ENCODE results near the gene RNU1-3.
A peak's percentile ranks its signal among the peaks of the same experiment; 100 is the strongest.
"Not testable (repeated sequence)": the region's sequence is repeated elsewhere in the genome, so short reads cannot be mapped to it uniquely, and the experiment has no call there.

Gene RNU1-3

GRCh38 chr1:16666502-16667413, at the start of gene RNU1-3:
Gene RNU1-3 (minus strand): TSS chr1:16666948.
- in situ Hi-C loops (cut with HindIII; ENCODE audit: low pct_ligation_motif_present, low sequenced_read_pairs); H3K36me3 ChIP-seq (replicated peaks); H3K27ac ChIP-seq: not testable (repeated sequence)

GRCh38 chr1:16713480-16713879, 46.7 kb upstream of the RNU1-3 start:
- H3K4me3 ChIP-seq (ENCODE audit: low read depth, low read length); DNase-seq; H3K36me3 ChIP-seq (replicated peaks); in situ Hi-C loops (cut with HindIII; ENCODE audit: low pct_ligation_motif_present, low sequenced_read_pairs); H3K27me3 ChIP-seq (replicated peaks); H3K27ac ChIP-seq: not testable (repeated sequence)

More at GRCh38 chr1:16666502-16667413, at the start of gene RNU1-3:
- not testable (repeated sequence) for H3K4me3 ChIP-seq (ENCODE audit: low read depth, low read length); DNase-seq; H3K27me3 ChIP-seq (replicated peaks)

- H3K36me3 ChIP-seq (replicated peaks); H3K4me3 ChIP-seq (ENCODE audit: low read depth, low read length); DNase-seq; H3K27me3 ChIP-seq (replicated peaks); in situ Hi-C loops (cut with HindIII; ENCODE audit: low pct_ligation_motif_present, low sequenced_read_pairs); H3K27ac ChIP-seq: not testable (repeated sequence)
Measured at GRCh38 chr1:16712984-16713383, 46.2 kb upstream of the RNU1-3 start.

DNA sequence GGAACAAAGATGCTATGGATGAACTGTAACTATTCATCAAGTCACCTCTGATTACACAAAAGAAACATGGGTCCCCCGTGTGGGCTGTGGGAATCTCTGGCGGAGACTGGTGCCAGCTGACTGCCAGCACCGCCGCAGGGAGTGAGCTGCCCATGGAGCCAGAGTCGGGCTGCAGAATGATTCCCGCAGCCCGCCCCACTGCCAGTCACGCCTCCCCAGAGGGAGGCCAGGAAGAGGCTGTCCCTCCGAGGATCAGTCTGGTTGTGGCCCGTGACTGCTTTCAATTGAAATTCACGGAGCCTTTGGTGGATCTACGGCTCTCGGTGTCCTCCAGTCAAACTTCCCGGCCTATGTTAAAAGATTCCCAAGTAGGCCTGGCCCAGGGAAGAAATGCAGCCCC, 45.8 kb upstream of the RNU1-3 start:
- in situ Hi-C loops (cut with HindIII; ENCODE audit: low pct_ligation_motif_present, low sequenced_read_pairs); H3K36me3 ChIP-seq (replicated peaks); H3K27me3 ChIP-seq (replicated peaks); H3K4me3 ChIP-seq (ENCODE audit: low read depth, low read length); DNase-seq; H3K27ac ChIP-seq: not testable (repeated sequence)

DNA sequence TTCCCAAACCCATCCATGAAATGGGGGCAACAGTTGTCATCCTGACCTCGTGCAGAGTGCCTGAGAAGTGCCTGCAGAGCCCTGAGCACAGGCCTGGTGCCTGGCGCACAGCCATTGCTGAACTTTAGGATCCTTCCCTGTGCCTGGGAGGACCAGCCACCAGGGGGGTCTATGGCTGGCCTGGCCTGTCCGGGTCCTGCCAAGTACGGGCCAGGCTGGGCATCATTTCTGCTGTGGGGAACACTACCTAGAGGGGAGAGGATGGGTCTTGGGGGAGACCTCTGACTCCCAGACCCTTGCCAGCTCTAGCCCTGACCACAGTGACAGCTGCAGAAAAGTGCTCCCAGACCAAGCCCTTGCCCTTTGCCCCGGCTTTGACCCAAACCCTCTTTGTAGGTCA, 45.4 kb upstream of the RNU1-3 start:
- peak; percentile 11 for TF ChIP-seq CTCF (IDR thresholded peaks at IDR 0.05; ENCODE audit: low read depth, low read length, missing control alignments)
- in situ Hi-C loops (cut with HindIII; ENCODE audit: low pct_ligation_motif_present, low sequenced_read_pairs); H3K27ac ChIP-seq; DNase-seq; H3K27me3 ChIP-seq (replicated peaks); H3K36me3 ChIP-seq (replicated peaks); H3K4me3 ChIP-seq (ENCODE audit: low read depth, low read length): not testable (repeated sequence)

DNA sequence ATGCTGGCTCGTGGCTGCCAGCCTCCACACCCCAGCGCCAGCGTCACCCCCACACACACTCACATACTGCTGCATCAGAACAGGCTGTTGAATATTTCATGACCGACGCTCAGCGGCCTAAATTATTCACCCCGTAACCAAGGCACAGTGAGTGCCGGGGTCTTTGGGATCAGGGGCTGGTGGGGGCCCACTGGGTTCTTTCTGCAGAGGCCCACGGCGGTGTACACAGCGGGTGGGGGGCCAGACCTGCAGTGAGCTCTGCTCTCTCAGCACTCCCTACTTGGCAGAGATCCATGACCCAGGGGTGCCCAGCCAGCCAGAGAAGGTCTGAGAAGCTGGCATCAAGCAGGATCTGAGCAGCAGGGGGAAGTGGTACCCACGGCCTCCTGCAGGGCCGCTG, 43.9 kb upstream of the RNU1-3 start:
- DNase-seq; in situ Hi-C loops (cut with HindIII; ENCODE audit: low pct_ligation_motif_present, low sequenced_read_pairs); H3K27me3 ChIP-seq (replicated peaks); H3K4me3 ChIP-seq (ENCODE audit: low read depth, low read length); H3K36me3 ChIP-seq (replicated peaks); H3K27ac ChIP-seq: not testable (repeated sequence)

DNA sequence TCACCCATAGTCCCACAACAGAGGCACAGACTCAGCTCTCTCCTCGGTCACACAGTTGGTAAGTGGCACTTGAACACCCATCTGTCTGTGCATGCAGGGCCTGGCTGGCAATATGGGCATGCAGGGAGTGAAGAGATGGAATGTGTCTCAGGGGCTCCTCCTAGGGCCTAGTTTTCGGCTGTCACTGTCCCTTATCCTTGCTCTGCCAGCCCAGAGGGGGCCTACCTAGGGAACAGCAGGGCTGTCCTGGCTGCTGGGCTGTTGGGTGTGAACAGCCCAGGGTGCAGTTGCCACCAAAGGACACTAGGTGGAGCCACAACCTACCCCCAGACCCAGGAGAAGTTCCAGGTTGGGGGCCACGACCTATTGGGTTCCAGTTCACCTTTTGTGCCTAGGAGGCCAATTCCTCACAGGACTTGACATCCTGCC, 42.9 kb upstream of the RNU1-3 start:
- H3K27ac ChIP-seq; H3K4me3 ChIP-seq (ENCODE audit: low read depth, low read length); in situ Hi-C loops (cut with HindIII; ENCODE audit: low pct_ligation_motif_present, low sequenced_read_pairs); DNase-seq; H3K36me3 ChIP-seq (replicated peaks); H3K27me3 ChIP-seq (replicated peaks): not testable (repeated sequence)
- TF ChIP-seq CTCF (IDR thresholded peaks at IDR 0.05; ENCODE audit: low read depth, low read length, missing control alignments) = peak; percentile 2

GRCh38 chr1:16708704-16709103, 42.0 kb upstream of the RNU1-3 start:
- H3K27ac ChIP-seq; in situ Hi-C loops (cut with HindIII; ENCODE audit: low pct_ligation_motif_present, low sequenced_read_pairs); H3K4me3 ChIP-seq (ENCODE audit: low read depth, low read length); H3K27me3 ChIP-seq (replicated peaks); DNase-seq; H3K36me3 ChIP-seq (replicated peaks): not testable (repeated sequence)

DNA sequence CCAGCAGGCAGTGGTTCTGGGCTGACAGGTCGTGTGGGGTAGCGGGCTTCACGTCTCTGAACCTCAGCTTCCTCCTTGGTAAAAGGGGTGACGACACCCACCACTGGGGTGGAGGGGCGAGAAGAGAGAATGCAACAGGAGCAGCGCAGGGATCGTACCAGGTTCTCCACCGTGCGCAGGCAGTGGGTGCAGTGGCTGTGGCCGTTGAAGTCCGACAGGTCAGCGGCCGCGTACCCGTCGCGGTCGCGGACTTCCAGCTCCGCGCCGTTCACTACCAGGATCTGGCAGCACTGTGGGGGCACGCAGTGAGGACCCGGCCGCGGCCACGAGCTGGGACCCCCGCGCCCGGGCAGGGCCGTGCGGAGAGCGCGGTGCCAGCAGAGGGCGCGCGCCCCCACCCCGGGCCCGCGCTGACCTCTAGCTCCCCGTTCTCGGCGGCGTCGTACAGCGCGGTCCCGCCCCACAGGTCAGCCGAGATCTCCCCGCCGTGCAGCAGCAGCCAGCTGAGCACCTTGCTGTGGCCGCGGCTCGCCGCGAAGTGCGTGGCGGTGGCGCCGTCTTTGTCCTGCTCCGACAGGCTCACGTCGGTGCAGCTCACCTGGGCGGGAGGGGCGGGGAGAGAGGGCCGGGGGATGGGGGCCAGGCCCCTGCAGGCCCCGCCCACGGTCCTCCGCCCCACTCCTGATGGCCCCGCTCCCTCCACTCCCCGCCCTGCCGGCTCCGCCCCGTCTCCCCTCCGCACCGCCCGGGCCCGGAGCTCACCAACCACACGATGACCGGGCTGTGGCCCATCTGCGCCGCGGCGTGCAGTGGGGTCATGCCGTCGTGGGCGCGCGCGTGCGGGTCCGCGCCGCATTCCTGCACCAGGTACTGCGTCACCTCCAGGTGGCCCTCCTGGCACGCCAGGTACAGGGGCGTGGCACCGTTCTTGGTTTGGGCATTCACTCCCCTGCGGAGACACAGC, 40.7 kb upstream of the RNU1-3 start:
- H3K36me3 ChIP-seq (replicated peaks); DNase-seq; H3K27ac ChIP-seq; in situ Hi-C loops (cut with HindIII; ENCODE audit: low pct_ligation_motif_present, low sequenced_read_pairs); H3K4me3 ChIP-seq (ENCODE audit: low read depth, low read length); H3K27me3 ChIP-seq (replicated peaks): not testable (repeated sequence)

- DNase-seq; in situ Hi-C loops (cut with HindIII; ENCODE audit: low pct_ligation_motif_present, low sequenced_read_pairs); H3K27ac ChIP-seq: not testable (repeated sequence)
Measured at GRCh38 chr1:16706302-16706701, 39.6 kb upstream of the RNU1-3 start.

GRCh38 chr1:16704502-16705100, 37.9 kb upstream of the RNU1-3 start:
- H3K27ac ChIP-seq; DNase-seq; H3K27me3 ChIP-seq (replicated peaks); H3K36me3 ChIP-seq (replicated peaks); H3K4me3 ChIP-seq (ENCODE audit: low read depth, low read length); in situ Hi-C loops (cut with HindIII; ENCODE audit: low pct_ligation_motif_present, low sequenced_read_pairs): not testable (repeated sequence)

More at GRCh38 chr1:16706302-16706701, 39.6 kb upstream of the RNU1-3 start:
- H3K36me3 ChIP-seq (replicated peaks); H3K4me3 ChIP-seq (ENCODE audit: low read depth, low read length); H3K27me3 ChIP-seq (replicated peaks): not testable (repeated sequence)

Data from brain microvascular endothelial cell (primary cell).